HG03103 (cell line): ENCODE measurements around the gene OLFML2A.
"Not testable (repeated sequence)": the region's sequence is repeated elsewhere in the genome, so short reads cannot be mapped to it uniquely, and the experiment has no call there.

Source experiments
- ATAC-seq: cut with Tn5 transposase; IDR thresholded peaks from one replicate; pipeline ENCODE4 v1.9.1; 2021; ENCODE audit warnings: low read depth; ENCODE audit not compliant: unreplicated experiment

The OLFML2A gene

GRCh38 chr9:124760719-124761118 is 16.2 kb upstream of the OLFML2A start:
- ATAC-seq: no peak

DNA sequence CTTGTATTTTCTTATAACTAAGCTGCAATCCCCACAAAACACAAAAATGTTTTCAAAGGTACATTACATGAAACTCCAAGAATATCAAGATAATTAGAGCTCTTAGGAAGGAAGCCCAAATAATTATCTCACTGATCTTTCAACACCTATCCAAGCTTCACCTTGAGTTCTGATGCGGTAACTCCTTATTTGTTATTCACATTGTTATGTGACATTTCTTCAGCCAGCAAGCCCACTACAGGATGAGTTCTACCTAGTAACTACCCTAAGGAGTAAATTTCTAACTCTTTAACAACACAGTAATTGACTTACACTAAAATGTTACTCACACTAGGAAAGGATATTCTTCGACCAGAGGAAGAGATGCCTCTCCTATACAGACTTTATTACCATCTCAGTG is 15.7 kb upstream of the OLFML2A start:
- no peak for ATAC-seq

GRCh38 chr9:124761710-124762109 is 15.2 kb upstream of the OLFML2A start:
- no peak for ATAC-seq

GRCh38 chr9:124762633-124763032 is 14.3 kb upstream of the OLFML2A start:
- ATAC-seq: no peak

DNA sequence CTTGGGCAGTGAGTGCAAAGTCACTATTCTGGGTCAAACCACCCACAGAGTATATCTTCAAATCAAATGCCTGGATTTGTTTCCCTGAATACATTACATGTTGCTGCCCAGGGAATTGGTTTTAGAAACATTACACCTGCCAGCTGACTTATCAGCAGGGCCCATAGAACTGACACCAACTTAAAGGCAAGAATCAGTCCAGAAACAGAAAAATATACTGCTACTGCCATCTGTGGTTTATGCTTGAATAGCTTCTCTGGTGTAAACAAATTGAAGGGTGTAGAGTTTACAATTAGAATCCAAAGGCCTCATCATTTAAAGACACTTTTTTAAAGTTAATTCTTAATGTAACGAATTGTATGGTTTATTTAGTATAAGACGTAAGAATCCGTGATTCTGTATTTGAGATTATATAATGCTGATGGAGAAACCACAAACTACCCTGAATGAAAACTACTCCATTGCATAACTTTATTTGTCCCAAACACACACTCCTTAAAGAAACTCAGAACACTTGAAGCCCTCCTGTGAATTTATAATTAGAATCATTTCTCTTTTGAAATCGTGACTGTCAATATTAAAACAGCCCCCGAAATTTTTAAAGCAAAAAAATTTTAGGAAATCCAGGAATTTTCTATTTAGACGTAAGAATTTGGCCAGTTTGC is 12.0 kb upstream of the OLFML2A start:
- ATAC-seq: no peak

DNA sequence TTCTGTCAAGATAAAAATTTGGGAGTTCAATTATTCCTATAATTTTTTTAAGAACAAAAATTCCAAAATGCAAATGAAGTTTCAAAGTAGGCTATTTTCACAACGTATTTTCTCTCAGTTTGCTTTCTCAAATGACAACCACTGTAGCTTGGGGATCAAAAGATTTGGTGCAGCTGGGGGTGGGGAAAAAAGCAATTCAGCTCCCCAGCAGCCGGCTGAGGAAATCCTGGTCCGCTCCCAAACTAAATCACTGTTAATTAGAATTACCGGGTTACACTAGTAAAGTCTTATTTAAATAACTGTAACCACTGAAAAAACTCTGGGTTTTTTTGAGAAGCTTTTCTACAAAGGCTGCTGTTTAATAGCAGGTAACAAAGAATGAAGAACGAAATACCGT is 11.5 kb upstream of the OLFML2A start:
- ATAC-seq: no peak

DNA sequence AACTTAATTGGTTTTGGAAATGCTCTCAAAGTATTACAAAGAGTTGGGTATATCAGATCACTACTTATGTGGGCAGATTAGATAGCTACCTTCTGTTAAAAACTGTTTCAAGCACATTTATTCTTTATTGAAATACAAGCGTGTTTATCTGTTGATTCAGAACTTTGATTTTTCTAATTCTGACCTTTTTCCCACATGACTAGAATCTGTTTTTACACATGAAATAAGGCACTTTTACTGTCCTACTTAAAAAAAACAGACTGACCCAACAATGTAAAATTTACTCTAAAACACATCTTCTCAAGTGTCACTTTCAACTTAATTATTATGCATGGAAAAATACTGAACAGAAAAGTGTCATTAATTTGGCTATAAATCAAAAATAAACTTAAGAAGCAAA is 10.6 kb upstream of the OLFML2A start:
- no peak for ATAC-seq

GRCh38 chr9:124766815-124767554 is 9.9 kb upstream of the OLFML2A start:
- ATAC-seq: no peak

- ATAC-seq: no peak
These were observed 9.1 kb upstream of the OLFML2A start for GRCh38 chr9:124767821-124768220.

GRCh38 chr9:124768334-124768733 is 8.6 kb upstream of the OLFML2A start:
- no peak for ATAC-seq

DNA sequence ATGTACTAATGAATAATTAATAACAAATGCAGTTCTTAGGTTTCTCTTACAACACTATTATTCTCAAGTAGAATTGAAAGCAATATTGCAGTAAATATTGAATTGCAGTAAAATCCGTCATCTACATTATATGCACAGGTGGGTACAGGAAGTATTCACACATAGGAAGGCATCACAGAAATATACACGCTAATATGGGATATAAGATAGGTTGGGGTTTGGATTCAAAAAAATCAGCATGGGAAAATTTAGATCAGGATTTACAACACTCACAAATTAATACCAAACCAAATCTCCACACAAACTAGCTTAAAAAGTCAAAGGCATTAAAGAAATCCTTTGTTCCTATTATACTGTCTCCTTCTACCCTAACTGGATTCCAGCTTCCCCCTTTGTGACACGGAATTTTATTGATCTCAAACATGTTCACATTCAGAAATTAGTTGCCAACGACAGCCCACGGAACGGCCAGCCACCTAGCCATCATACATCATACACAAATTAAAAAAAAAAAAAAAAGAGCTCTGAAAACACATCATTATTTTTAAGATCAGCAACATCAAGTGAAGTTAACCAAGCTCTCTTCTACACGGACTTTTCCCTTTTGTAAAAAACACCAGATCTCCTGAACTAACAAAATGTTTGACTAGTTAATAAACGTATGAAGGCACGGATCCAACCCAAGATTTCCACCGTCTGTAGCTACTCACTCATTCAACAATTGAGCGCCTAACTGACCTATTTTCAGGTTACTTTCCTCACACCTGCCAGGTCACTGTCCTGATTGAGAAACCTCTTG is 8.0 kb upstream of the OLFML2A start:
- ATAC-seq: no peak

- ATAC-seq: no peak
These were observed 7.2 kb upstream of the OLFML2A start for GRCh38 chr9:124769549-124770358.

DNA sequence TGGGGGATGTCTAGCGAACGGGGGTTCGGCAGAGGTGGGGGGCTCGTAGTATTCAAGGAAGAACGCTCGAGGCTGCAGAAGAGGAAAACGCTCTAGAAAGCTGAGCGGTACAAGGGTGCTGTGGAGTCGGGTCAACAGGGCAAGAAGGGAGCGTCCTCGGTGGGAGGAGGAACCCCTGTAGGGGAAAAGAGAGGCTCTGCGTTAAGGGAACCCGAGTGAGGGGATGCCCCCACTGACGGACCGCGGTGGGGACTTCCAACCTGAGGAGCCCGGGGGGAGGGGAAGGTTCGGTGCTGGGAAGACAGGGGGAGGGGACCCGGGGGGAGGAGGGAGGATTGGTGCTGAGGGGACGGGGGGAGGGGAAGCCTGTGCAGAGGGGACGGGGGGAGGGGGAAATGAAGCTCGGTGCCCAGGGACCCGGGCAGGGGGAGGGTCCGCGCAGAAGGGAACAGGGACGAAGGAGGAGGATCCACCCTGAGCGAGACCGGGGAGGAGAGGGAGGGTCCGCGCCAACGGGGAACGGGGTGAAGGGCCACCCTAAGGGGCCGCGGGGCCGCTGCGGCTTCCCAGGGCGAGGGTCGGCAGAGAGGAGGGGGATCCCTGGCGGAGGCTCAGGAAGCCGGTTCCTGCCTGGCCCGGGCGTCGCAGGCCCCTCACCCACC is 6.4 kb upstream of the OLFML2A start:
- ATAC-seq: no peak

GRCh38 chr9:124771021-124771866 is 5.7 kb upstream of the OLFML2A start, which contains the start of gene NR6A1:
TSS of gene NR6A1 (minus strand) at chr9:124771311.
- peak; percentile 75 for ATAC-seq

- ATAC-seq: no peak
These were observed 4.9 kb upstream of the OLFML2A start for GRCh38 chr9:124771867-124772679.

DNA sequence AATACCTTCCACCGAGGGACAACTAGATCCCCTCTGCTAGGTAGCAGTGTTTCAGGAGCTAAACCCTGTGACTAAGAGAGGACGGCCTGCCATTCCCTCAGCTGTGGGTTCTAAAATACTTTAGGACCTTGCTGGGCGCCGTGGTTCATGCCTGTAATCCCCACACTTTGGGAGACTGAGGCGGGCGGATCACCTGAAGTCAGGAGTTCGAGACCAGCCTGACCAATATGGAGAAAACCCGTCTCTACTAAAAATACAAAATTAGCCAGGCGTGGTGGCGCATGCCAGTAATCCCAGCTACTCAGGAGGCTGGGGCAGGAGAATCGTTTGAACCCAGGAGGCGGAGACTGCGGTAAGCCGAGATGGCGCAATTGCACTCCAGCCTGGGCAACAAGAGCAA is 4.1 kb upstream of the OLFML2A start:
- ATAC-seq: not testable (repeated sequence)

GRCh38 chr9:124773473-124774128 is 3.3 kb upstream of the OLFML2A start:
- no peak for ATAC-seq
